G401 (cell line): ENCODE data around the gene SLC4A9. TPM values are rescaled to one million over a fixed set of nuclear protein-coding genes. Genes with fewer than 3 reads are reported as not detected.
"Not testable (repeated sequence)": the region's sequence is repeated elsewhere in the genome, so short reads cannot be mapped to it uniquely, and the experiment has no call there.

ENCODE experiments used
- DNase-seq: peaks from one replicate; pipeline ENCODE4 v3.0.0-alpha.2; 2015; ENCODE audit warnings: low spot score
- in situ Hi-C: cut with HindIII; loops from 2 replicates; pipeline ENCODE4 v1.10.0; 2016; ENCODE audit warnings: low sequenced_read_pairs, mixed read lengths
- total RNA-seq: library from RNA; depleted of rRNA; stranded (reverse); fragments of >200 nt; shearing (Covaris generic); gene quantifications from 2 replicates; pipeline ENCODE4 v1.2.3, GENCODE V29; 2014; rRNA removed

The SLC4A9 gene
- total RNA-seq, 1 experiment from 2014 or later, result not detected

DNA sequence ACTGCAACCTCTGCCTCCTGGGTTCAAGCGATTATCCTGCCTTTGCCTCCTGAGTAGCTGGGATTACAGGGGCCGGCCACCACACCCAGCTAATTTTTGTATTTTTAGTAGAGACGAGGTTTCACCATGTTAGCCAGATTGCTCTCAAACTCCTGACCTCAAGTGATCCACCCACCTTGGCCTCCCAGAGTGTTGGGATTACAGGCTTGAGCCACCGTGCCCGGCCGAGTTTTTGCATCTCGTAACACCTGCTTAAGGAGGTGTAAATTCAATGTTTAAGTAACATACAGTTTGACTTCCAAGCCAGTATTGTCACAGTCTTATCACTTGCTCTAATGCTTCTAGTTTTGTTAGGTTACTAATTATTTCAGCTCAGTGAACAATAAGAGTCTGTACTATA lies 61.4 kb downstream of the SLC4A9 start:
- DNase-seq, in situ Hi-C loops: not testable (repeated sequence)

DNA sequence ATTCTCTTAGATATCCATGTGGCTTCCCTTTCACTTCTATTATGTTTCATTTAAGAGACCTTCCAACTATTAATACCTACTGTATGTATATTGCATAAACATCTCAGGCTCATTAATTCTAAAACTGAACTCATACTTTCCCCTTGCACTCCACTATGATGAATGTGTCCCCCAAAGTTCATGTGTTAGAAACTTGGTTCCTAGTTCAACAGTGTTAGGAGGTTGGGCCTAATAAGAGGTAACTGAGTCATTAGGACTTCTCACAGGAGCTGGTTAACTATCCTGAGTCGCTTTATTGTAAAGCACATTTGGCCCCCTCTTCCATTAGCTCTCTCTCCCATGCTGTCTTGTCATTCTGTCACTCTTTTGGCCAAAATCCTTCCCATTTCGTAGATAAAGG lies 63.6 kb downstream of the SLC4A9 start:
- DNase-seq, result no peak
- in situ Hi-C loops, result no loop called here

DNA sequence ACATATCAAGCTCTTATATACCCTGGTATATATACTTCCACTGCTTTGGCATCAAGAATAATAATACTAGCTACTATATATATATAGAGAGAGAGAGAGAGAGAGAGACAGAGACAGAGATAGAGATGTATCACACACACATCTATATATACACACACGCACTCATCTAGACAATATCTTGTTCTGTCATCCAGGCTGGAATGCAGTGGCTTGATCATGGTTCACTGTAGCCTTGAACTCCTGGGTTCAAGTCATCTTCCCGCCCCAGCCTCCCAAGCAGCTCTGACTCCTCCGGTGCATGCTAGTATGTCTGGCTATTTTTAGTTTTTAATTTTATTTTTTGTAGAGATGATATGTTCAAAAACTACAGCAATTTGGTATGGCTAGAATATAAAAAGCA lies 64.1 kb downstream of the SLC4A9 start:
- in situ Hi-C loops, result no loop called here
- DNase-seq, result no peak

Other genes with a start within 250 kb of the SLC4A9 start
- gene PURA, start 246.1 kb upstream of the SLC4A9 start, total RNA-seq, result 8.0 and 9.7 TPM in 2 replicates
- gene IGIP, start 234.3 kb upstream of the SLC4A9 start, total RNA-seq, result 0.24 and 0.68 TPM in 2 replicates
- gene CYSTM1, start 185.0 kb upstream of the SLC4A9 start, total RNA-seq, result 46.1 and 53.8 TPM in 2 replicates
- 266 and 273 TPM in 2 replicates for gene PFDN1, start 57.1 kb upstream of the SLC4A9 start, total RNA-seq
- 28.3 and 40.1 TPM in 2 replicates for gene HBEGF, start 13.6 kb upstream of the SLC4A9 start, total RNA-seq
- 47.9 and 69.4 TPM in 2 replicates for gene ANKHD1, start 41.6 kb downstream of the SLC4A9 start, total RNA-seq
- gene EIF4EBP3, start 187.5 kb downstream of the SLC4A9 start, total RNA-seq, result 1.3 TPM in 1 of 2 replicates, not detected in the other
- 50.9 and 53.8 TPM in 2 replicates for gene SRA1, start 197.3 kb downstream of the SLC4A9 start, total RNA-seq
- gene APBB3, start 204.4 kb downstream of the SLC4A9 start, total RNA-seq, result 11.6 and 27.4 TPM in 2 replicates
- 24.4 and 44.6 TPM in 2 replicates for gene SLC35A4, start 204.6 kb downstream of the SLC4A9 start, total RNA-seq